Measurements from ENCODE around the gene RAB3C.
A peak's percentile ranks its signal among the peaks of the same experiment; 100 is the strongest.
"Not testable (repeated sequence)": the region's sequence is repeated elsewhere in the genome, so short reads cannot be mapped to it uniquely, and the experiment has no call there.

The RAB3C gene

DNA sequence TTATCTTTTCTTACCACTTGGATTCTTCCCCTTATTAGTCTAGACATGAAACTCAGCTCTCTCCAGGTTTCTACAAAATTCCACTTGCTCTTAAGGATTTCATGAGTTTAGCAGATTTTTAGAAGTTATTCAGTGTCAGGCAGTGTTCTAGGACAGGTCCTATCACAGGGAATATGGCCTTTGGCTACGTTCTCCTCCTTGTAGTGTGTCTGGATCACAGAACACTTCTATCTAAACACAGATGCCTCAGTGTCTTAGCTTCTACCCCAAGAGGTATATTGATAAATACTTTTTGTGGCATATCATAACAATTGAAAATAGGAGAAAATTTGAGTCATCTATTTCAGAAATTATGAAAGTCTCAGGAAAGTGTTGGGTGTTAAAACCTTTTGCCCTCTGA is 15.6 kb downstream of the RAB3C start:
- no peak for DNase-seq
- in situ Hi-C loops (cut with MboI; ENCODE audit: low pct_unique_long_range_greater_than_20kb, low sequenced_read_pairs), result no loop called here

DNA sequence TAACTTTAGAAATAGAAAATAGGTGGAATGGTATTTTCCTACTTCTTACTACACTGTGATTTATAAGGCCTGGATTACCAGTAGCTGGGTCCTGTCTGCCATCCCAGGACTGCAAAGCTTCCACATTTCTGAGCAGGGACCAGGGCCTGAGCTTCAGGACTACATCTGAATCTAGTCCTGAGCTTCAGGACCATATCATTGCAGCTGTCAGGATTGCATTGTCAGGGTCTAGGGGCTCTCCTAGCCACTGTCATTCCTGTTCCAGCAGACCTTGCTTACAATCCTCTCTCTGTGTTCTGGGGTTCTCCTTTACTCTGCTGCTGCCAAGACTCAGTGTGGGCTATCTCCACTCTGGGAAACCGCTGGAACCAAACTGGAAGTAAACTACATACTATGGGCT is 16.3 kb downstream of the RAB3C start:
- in situ Hi-C loops (cut with MboI; ENCODE audit: low pct_unique_long_range_greater_than_20kb, low sequenced_read_pairs), result no loop called here
- DNase-seq, result no peak

DNA sequence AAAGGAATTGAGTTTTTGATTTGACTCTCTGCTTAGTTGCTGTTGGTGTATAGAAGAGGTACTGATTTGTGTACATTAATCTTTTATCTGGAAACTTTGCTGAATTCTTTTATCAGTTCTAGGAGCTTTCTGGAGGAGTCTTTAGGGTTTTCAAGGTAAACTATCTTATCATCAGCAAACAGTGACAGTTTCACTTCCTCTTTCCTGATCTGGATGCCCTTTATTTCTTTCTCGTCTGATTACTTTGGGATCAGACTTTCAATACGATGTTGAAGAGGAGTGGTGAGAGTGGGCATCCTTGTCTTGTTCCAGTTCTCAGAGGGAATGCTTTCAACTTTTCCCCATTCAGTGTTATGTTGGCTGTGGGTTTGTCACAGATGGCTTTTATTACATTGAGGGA is 17.7 kb downstream of the RAB3C start:
- in situ Hi-C loops (cut with MboI; ENCODE audit: low pct_unique_long_range_greater_than_20kb, low sequenced_read_pairs), result not testable (repeated sequence)
- peak; percentile 64 for DNase-seq

DNA sequence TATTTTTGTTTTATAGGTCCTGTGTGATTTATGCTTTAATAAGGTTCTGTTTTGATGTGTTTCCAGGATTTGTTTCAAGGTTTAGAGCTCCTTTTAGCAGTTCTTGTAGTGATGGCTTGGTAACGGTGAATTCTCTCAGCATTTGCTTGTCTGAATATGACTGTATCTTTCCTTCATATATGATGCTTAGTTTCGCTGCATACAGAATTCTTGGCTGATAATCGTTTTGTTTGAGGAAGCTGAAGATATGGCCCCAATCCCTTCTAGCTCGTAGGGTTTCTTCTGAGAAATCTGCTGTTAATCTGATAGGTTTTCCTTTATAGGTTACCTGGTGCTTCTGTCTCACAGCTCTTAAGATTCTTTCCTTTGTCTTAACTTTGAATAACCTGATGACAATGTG is 20.0 kb downstream of the RAB3C start:
- DNase-seq; in situ Hi-C loops (cut with MboI; ENCODE audit: low pct_unique_long_range_greater_than_20kb, low sequenced_read_pairs): not testable (repeated sequence)

DNA sequence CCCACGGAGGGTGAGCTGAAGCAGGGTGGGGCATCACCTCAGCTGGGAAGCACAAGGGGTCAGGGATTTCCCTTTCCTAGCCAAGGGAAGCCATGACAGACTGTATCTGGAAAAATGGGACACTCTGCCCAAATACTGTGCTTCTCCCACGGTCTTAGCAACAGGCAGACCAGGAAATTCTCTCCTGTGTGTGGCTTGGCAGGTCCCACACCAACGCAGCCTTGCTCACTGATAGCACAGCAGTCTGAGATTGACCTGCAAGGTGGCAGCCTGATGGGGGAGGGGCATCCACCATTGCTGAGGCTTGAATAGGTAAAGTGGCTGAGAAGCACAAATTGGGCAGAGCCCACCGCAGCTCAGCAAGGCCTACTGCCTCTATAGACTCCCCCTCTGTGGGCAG is 23.2 kb downstream of the RAB3C start:
- in situ Hi-C loops (cut with MboI; ENCODE audit: low pct_unique_long_range_greater_than_20kb, low sequenced_read_pairs), result no loop called here
- DNase-seq, result no peak

DNA sequence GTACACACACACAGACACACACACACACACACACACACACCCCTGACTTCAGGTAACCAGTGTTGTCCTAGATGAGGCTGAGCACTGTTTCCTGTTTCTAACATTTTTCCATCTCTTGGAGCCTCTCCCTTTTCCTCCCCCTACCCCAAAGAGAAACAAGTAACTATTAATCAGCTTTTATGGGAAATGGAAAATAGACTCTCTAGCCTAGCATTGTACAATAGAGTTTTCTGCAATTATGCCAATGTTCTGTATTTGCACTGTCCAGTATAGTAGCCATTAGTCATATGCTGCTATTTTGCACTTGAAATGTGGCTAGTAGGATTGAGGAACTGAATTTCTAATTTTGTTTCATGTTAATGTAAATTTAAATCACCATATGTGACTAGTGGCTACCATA is 33.1 kb downstream of the RAB3C start:
- no peak for DNase-seq
- in situ Hi-C loops (cut with MboI; ENCODE audit: low pct_unique_long_range_greater_than_20kb, low sequenced_read_pairs), result no loop called here

DNA sequence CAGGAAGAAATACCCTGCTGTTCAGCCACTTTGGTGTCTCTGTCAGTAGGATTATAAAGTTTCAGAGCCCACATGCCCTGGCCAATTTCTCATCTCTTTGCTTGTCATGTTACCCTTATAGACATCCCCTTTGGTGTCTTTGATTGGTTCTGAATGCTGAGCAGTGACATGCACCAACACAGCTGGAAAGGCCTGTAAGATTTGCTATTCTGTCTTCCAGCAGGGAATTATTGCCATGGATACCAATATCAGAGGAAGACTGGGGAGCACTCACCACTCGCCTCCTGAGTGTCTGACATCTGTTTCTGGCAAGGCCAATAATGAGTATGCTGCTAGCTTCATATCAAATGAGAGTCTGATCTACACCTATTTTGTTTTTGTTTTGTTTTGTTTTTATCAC is 34.4 kb downstream of the RAB3C start:
- DNase-seq, result no peak
- in situ Hi-C loops (cut with MboI; ENCODE audit: low pct_unique_long_range_greater_than_20kb, low sequenced_read_pairs), result no loop called here

DNA sequence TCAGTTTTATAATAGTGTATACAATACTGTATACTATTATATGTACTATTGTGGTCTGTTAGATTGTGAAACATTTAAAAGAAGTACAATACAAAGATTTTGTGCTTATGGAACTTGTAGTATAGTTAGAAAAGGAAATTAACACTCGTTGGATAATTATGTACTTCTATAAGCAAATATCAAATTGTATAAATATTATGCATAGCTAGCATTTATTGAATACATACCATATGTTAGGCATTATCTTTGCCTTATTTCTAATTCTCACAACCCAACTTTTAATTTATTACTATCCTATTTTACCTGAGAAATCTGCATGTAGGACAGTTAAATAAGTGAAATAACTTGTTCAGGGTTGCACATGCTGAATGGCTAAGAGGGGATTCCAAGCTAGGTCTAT is 37.5 kb downstream of the RAB3C start:
- no peak for DNase-seq
- in situ Hi-C loops (cut with MboI; ENCODE audit: low pct_unique_long_range_greater_than_20kb, low sequenced_read_pairs), result no loop called here

DNA sequence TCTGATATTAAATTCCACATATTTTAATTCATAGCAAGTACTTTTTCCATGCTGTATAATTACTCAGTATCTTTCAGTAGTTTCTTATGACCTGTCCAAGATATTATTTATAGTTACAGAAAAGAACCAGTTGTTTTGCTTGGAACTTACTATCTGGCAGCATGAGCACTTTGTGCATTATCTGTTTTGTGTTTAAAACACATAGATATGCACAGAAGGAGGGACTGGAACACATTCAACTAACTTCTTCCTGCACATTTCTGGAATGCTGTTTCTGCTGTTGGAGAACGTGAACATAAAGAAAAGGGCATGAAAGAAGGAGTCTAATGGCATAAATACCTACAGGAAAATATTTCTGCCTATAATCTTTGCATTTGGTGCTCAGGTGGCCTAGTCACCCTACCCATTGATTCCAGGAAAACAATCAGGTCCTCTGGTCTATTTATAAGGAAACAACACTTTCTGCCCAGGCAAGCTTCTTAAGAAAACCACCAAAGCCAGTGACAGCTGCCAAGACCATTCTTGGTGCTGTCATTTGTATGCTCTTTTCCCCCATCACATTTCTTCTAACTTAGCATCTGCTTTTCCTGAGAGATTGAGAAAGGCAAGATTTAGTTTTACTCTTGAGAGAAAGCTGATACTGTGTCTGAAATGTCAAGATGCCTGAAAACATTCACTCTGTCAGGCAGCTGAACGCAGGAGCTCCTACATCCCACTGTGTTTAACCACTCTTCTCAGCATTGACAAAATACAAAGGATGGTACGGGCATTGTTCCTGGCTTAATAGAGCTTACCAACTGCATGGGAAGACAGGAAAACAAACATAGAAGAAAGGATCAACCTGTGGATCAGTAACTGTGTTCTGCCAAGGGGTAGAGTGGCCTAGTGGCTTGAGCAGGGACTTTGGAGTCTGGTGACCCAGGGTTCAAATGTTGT is 40.3 kb downstream of the RAB3C start:
- DNase-seq, result no peak
- in situ Hi-C loops (cut with MboI; ENCODE audit: low pct_unique_long_range_greater_than_20kb, low sequenced_read_pairs), result no loop called here

DNA sequence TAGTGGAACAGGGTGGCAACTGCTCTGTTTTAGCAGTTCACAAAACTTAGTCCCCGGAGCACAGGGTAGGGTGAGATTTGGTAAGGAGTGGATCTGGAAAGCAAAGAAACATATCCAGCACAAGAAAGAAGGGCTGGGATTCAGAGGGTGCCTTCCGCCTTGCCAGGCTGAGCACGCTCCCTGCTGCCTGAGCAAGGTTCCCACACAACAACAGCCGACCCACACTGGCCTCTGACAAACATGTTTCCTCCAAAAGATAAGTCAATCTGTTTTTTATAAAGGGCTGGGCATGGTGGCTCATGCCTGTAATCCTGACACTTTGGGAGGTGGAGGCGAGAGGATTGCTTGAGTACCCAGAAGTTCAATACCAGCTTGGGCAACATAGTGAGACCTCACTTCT is 45.8 kb downstream of the RAB3C start:
- DNase-seq, result no peak
- in situ Hi-C loops (cut with MboI; ENCODE audit: low pct_unique_long_range_greater_than_20kb, low sequenced_read_pairs), result no loop called here

DNA sequence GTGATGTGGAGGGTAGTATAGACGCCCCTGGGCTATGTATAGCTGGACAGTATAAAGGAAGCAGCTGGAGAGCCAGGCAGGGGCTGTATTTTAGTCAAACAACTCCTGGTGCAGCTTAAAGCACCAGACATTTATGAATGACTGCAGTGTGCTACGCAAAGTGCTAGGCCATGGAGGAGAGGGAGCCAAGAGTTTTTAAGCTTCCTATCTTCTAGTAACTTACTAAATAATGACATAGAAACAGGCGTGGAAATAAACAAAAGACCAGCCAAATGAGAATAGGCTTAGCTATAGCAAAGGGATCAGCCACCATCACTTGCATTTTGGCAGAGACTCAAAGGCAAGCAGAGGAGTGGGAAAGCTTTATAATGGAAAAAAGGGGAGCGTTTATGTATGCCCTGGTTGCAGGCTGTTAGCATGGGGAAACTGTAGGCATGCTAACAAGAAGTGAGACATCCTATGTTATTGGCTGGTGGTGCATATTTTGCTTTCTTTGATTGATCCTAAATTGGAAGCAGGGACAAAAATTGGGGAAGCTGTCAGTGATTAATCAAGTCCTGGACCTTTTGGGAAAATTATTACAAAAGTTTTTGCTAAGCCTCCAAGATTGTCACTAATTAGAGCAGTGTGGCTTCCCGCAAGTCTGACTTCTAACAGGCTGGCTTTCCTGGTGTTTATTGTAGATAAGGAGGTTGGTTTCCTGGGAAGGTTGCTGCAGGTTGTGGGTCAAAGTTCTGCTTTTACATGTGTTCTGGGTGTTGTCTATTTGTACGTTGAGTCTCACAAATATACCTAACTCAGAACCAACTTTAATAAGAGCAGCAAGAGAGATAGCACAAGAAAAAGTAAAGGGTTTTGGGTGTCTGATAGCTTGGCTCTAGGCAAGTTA is 46.6 kb downstream of the RAB3C start:
- in situ Hi-C loops (cut with MboI; ENCODE audit: low pct_unique_long_range_greater_than_20kb, low sequenced_read_pairs), result no loop called here
- DNase-seq, result peak; percentile 61

DNA sequence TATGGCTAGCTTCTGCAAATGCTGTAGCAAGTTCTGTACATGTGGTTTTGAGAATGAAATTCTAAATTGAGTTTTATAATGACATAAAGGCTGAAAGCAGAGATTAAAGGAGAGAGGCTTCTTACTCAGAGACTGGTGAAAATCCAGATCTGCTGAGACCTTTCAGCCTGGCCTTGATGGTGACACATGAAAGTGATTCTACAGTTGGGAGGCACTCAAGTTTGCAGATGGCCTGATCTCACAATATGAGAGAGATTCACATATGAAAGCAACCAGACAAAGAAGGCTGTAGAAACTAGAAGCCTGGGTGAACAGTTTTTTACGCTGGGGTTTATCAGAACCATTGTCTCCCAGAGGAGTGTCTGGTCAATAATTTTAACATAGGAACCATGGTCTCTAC is 49.0 kb downstream of the RAB3C start:
- DNase-seq, result no peak
- in situ Hi-C loops (cut with MboI; ENCODE audit: low pct_unique_long_range_greater_than_20kb, low sequenced_read_pairs), result no loop called here

DNA sequence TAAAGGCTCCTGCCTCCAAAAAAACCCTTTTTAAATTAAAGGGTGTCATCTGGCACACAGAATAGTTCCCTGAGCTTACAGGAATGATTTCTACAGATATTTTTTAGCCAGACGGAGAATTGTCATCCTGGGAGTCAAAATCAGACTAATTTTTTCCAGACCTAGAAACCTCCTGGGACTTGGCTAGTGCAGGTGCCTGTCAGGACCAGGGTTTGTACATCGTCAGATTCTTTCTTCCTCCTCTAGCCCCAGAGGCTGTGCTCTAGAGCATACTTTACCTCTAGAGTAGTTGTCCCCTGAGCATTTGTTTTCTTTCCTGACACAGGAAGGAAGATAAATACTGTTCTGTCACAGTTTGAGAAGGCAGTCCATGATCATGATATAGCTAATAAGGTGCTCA is 52.5 kb downstream of the RAB3C start:
- no peak for DNase-seq
- in situ Hi-C loops (cut with MboI; ENCODE audit: low pct_unique_long_range_greater_than_20kb, low sequenced_read_pairs), result no loop called here

DNA sequence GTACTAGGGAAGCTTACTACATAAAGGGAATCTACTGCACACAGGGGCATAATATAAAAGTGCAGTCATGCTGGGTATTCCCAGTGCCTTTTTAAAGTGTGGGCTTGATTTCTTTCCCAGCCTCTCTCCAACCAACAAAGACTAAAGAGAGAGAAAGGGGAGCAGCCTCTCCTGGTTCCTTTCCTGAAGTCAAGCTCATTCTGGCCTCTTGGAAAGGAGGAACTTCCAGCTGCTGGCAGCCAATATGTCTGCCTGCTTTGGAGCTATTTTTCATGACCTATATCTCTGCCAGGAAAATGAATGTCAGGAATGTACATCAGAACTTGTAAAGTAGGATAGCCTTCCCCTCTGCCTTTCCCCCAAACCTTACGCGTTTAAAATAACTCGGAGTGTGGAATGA is 57.1 kb downstream of the RAB3C start:
- no peak for DNase-seq
- in situ Hi-C loops (cut with MboI; ENCODE audit: low pct_unique_long_range_greater_than_20kb, low sequenced_read_pairs), result no loop called here

DNA sequence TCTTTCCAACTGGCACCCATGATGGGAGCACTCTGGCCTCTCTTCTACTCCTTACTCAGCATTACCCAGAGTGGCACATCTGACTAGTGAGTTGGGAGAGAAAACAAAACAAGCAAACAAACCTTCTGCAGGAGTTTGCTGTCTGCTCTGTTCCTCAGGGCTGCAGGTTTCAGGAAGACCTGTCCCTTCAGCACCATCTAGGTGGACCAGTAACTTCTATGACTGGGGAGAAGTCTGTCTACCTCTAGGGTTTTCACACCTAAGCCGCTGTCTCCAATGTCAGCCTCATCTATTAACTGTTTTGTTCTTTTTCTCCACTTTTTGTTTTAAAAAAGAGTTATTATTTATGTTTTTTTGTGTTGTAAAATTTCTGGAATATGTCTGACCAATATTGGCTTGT is 58.7 kb downstream of the RAB3C start:
- in situ Hi-C loops (cut with MboI; ENCODE audit: low pct_unique_long_range_greater_than_20kb, low sequenced_read_pairs), result no loop called here
- no peak for DNase-seq

DNA sequence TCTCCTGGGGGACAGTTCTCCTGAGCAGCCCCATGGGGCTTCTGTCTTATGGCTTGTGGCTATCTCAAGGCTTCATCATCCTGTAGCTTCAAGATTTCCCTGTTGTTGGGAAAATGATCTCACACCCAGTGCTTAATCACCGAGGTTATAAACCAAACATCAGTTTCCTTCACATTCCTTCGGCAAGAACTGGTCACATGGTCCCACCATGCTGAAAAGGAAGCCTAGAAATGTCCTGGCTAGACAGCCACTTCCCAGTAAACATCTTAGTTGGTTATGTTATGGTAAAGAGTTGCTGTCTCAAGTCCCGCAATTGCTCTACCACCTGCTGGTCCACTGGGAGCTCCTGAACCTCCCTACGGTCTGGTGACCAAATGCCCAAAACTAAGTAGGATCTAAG is 66.0 kb downstream of the RAB3C start:
- in situ Hi-C loops (cut with MboI; ENCODE audit: low pct_unique_long_range_greater_than_20kb, low sequenced_read_pairs), result no loop called here
- no peak for DNase-seq

DNA sequence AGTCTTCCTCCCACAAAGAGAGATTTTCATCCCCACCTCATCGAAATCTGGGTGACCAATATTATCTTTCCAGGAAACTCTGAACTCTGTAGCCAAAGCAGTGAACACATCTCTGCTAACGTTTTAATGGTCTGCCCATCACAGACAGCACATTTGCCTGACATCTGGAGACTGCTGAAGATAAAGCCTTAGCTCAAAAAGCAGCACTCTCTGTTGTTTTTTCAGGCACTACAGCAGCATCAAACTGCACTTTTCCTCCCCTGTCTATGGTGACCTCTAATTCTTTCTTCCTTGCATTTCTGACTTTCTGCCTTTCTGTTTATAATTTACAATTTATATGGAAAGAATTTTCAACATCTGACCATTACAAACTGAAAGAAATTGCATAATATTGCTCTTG is 66.8 kb downstream of the RAB3C start:
- in situ Hi-C loops (cut with MboI; ENCODE audit: low pct_unique_long_range_greater_than_20kb, low sequenced_read_pairs), result no loop called here
- DNase-seq, result no peak

DNA sequence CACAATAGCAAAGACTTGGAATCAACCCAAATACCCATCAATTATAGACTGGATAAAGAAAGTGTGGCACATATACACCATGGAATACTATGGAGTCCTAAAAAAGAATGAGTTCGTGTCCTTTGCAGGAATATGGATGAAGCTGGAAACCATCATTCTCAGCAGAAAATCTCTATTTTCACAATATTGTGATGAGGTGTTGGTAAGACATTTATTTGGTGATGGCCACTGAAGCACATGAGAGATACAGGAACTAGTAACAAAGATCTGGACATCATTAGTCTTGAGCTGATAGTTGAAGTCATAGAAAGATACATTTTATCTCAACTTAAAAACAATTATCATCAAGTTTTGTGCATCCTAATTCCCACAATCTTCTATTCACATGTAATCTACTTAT is 70.6 kb downstream of the RAB3C start:
- in situ Hi-C loops (cut with MboI; ENCODE audit: low pct_unique_long_range_greater_than_20kb, low sequenced_read_pairs), result no loop called here
- DNase-seq, result no peak

DNA sequence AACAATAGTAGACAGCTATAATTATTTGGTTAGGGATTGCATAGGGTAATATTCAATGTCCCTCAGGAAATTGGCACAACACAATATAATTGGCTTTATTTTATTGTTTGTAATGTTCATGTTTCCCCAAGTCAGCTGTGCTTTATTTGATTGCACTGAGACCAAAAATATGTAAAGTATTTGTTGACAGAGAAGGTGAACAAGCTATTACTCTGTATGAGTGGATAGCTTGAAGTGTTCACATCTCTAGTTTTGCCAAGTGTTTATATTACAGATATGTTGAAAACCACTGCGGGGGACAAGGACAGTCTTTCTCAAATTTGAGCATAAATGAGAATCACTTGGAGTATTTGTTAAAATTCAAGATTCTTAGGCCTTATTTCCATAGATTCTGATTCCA is 83.3 kb downstream of the RAB3C start:
- no peak for DNase-seq
- in situ Hi-C loops (cut with MboI; ENCODE audit: low pct_unique_long_range_greater_than_20kb, low sequenced_read_pairs), result no loop called here

Data from KBM-7 (cell line).